HepG2 (cell line): Measurements from ENCODE around the gene STAB2.

Experiments
- EP300 ChIP-seq, 3 experiments: sonication (generic) in 1 of 3; formaldehyde crosslinking in 1 of 3; IDR thresholded peaks; 2 replicates each; pipeline versions ENCODE4 v1.5.1 to v1.6.1; 2011 to 2020; ENCODE audit warnings: low read depth in 2 of 3, low read length in 2 of 3, borderline replicate concordance in 1 of 3, improper control_type of control experiment in 1 of 3, mild to moderate bottlenecking in 1 of 3, missing genetic modification reagents in 1 of 3, moderate library complexity in 1 of 3
- GTF2F1 ChIP-seq: fragments of 150-350 bp; IDR thresholded peaks from 2 replicates; pipeline ENCODE4 v1.6.1; 2014; ENCODE audit warnings: low read length
- MAFF ChIP-seq: IDR thresholded peaks from 2 replicates; pipeline ENCODE4 v1.6.1; 2011; ENCODE audit warnings: low read depth, low read length, improper control_type of control experiment
- MEIS1 ChIP-seq: sonication (generic); formaldehyde crosslinking; IDR thresholded peaks from 2 replicates; pipeline ENCODE4 v1.9.0; 2021; ENCODE audit warnings: mild to moderate bottlenecking, missing genetic modification reagents, moderate library complexity, borderline replicate concordance
- ZFAT ChIP-seq: sonication (generic); formaldehyde crosslinking; conservative IDR thresholded peaks from 2 replicates; pipeline ENCODE4 v1.8.1; 2023; ENCODE audit warnings: missing genetic modification reagents, inconsistent platforms
- ZNF274 ChIP-seq: sonication (generic); formaldehyde crosslinking; IDR thresholded peaks from 2 replicates; pipeline ENCODE4 v1.5.1; 2020; ENCODE audit warnings: mild to moderate bottlenecking, missing genetic modification reagents
- ZNF510 ChIP-seq: sonication (generic); formaldehyde crosslinking; IDR thresholded peaks from 2 replicates; pipeline ENCODE4 v1.4.0; 2020; ENCODE audit warnings: low read depth, mild to moderate bottlenecking, missing genetic modification reagents
- TF ChIP-seq, protein P1 (sequence below): sonication (generic); formaldehyde crosslinking; IDR thresholded peaks from 2 replicates; pipeline ENCODE4 v1.4.0; 2020; ENCODE audit warnings: missing genetic modification reagents
- TF ChIP-seq, protein P2 (sequence below): sonication (generic); formaldehyde crosslinking; IDR thresholded peaks from 2 replicates; pipeline ENCODE4 v1.5.0; 2020; ENCODE audit warnings: mild to moderate bottlenecking, missing genetic modification reagents, moderate library complexity
- TF ChIP-seq, protein P3 (sequence below): sonication (generic); formaldehyde crosslinking; conservative IDR thresholded peaks from 2 replicates; pipeline ENCODE4 v1.4.0; 2020; ENCODE audit warnings: missing genetic modification reagents

DNA sequence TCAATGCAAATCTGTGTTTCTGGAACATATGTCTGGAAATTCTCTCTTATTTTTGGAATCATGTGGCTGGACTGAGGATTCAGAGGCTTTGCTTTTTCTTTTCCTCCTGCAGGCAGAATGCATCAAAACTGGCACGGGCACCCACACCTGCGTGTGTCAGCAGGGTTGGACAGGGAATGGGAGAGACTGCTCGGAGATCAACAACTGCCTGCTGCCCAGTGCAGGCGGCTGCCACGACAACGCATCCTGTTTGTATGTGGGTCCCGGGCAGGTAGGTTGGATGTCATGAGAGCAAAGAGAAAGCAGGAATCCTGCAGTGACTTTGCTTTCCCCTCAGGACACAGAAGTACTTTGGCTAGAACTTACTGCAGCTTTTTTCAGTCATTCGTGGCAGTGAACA, 90.3 kb downstream of the STAB2 start:
- TF ChIP-seq GTF2F1 (no peak), ZFAT (CRISPR knock-in tag) (no peak), ZNF510 (CRISPR knock-in tag) (no peak), ZNF274 (CRISPR knock-in tag) (no peak), MAFF (no peak), EP300 (IDR thresholded peaks at IDR 0.05; ENCODE audit: low read depth in 2 of 2, low read length in 2 of 2) (no peak), EP300 (CRISPR knock-in tag; IDR thresholded peaks at IDR 0.05; ENCODE audit: borderline replicate concordance) (no peak), MEIS1 (no peak)
- TF ChIP-seq, protein P1, sequence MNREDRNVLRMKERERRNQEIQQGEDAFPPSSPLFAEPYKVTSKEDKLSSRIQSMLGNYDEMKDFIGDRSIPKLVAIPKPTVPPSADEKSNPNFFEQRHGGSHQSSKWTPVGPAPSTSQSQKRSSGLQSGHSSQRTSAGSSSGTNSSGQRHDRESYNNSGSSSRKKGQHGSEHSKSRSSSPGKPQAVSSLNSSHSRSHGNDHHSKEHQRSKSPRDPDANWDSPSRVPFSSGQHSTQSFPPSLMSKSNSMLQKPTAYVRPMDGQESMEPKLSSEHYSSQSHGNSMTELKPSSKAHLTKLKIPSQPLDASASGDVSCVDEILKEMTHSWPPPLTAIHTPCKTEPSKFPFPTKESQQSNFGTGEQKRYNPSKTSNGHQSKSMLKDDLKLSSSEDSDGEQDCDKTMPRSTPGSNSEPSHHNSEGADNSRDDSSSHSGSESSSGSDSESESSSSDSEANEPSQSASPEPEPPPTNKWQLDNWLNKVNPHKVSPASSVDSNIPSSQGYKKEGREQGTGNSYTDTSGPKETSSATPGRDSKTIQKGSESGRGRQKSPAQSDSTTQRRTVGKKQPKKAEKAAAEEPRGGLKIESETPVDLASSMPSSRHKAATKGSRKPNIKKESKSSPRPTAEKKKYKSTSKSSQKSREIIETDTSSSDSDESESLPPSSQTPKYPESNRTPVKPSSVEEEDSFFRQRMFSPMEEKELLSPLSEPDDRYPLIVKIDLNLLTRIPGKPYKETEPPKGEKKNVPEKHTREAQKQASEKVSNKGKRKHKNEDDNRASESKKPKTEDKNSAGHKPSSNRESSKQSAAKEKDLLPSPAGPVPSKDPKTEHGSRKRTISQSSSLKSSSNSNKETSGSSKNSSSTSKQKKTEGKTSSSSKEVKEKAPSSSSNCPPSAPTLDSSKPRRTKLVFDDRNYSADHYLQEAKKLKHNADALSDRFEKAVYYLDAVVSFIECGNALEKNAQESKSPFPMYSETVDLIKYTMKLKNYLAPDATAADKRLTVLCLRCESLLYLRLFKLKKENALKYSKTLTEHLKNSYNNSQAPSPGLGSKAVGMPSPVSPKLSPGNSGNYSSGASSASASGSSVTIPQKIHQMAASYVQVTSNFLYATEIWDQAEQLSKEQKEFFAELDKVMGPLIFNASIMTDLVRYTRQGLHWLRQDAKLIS (CRISPR knock-in tag) = no peak
- TF ChIP-seq, protein P2, sequence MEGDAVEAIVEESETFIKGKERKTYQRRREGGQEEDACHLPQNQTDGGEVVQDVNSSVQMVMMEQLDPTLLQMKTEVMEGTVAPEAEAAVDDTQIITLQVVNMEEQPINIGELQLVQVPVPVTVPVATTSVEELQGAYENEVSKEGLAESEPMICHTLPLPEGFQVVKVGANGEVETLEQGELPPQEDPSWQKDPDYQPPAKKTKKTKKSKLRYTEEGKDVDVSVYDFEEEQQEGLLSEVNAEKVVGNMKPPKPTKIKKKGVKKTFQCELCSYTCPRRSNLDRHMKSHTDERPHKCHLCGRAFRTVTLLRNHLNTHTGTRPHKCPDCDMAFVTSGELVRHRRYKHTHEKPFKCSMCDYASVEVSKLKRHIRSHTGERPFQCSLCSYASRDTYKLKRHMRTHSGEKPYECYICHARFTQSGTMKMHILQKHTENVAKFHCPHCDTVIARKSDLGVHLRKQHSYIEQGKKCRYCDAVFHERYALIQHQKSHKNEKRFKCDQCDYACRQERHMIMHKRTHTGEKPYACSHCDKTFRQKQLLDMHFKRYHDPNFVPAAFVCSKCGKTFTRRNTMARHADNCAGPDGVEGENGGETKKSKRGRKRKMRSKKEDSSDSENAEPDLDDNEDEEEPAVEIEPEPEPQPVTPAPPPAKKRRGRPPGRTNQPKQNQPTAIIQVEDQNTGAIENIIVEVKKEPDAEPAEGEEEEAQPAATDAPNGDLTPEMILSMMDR (CRISPR knock-in tag) = no peak
- TF ChIP-seq, protein P3, sequence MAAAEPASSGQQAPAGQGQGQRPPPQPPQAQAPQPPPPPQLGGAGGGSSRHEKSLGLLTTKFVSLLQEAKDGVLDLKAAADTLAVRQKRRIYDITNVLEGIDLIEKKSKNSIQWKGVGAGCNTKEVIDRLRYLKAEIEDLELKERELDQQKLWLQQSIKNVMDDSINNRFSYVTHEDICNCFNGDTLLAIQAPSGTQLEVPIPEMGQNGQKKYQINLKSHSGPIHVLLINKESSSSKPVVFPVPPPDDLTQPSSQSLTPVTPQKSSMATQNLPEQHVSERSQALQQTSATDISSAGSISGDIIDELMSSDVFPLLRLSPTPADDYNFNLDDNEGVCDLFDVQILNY (CRISPR knock-in tag) = no peak
